Skeletal muscle tissue (tissue), 4 donors: Measurements from ENCODE around the gene NIPAL1. TPM values are rescaled to one million over a fixed set of nuclear protein-coding genes. Genes with fewer than 3 reads are reported as not detected.

Source experiments
- H3K27ac ChIP-seq: one replicate; pipeline ENCODE4 v1.7.0; 2013; ENCODE audit warnings: mild to moderate bottlenecking, low read depth, low read length, inconsistent platforms
- H3K27me3 ChIP-seq, 3 donors: one replicate each; pipeline ENCODE4 v1.7.0; 2013; ENCODE audit warnings: low read length in 3 of 3; ENCODE audit not compliant: control insufficient read depth in 3 of 3, insufficient read depth in 3 of 3
- H3K36me3 ChIP-seq, 3 donors: one replicate each; pipeline ENCODE4 v1.7.0; 2013; ENCODE audit warnings: low read length in 3 of 3; ENCODE audit not compliant: control insufficient read depth in 3 of 3, insufficient read depth in 3 of 3
- H3K4me1 ChIP-seq, 3 donors: one replicate each; pipeline ENCODE4 v1.7.0; 2013; ENCODE audit warnings: low read length in 3 of 3, mild to moderate bottlenecking in 3 of 3; ENCODE audit not compliant: control insufficient read depth in 3 of 3, insufficient read depth in 3 of 3
- H3K4me3 ChIP-seq, 3 donors: one replicate each; pipeline ENCODE4 v1.7.0; 2013; ENCODE audit warnings: low read length in 3 of 3
- H3K9ac ChIP-seq, 3 donors: one replicate each; pipeline ENCODE4 v1.7.0; 2013; ENCODE audit warnings: low read length in 3 of 3, mild to moderate bottlenecking in 3 of 3, moderate library complexity in 2 of 3, low read depth in 1 of 3
- H3K9me3 ChIP-seq, 3 donors: one replicate each; pipeline ENCODE4 v1.7.0; 2013; ENCODE audit warnings: low read length in 3 of 3; ENCODE audit not compliant: control insufficient read depth in 3 of 3
- total RNA-seq: library from RNA; depleted of rRNA; stranded (reverse); fragments of >200 nt; gene quantifications from one replicate; pipeline ENCODE4 v1.2.3, GENCODE V29; 2014
- donor health status: Osteomylitis.

Gene NIPAL1
- total RNA-seq, 1 donor from 2014 or later: 1.0 TPM

- Histone ChIP-seq H3K27me3 (no peaks in the 10 kb centered on the region), H3K4me1 (peaks cover 2 to 13% (median 7%) of the 10 kb centered on the region in 3 donors), H3K9me3 (no peaks in the 10 kb centered on the region)
Measured at GRCh38 chr4:48035952-48036351, 19.4 kb downstream of the NIPAL1 start.

GRCh38 chr4:48037117-48037462 is 20.5 kb downstream of the NIPAL1 start:
- no peaks in the 10 kb centered on the region for H3K36me3 ChIP-seq
- H3K4me1 ChIP-seq: peaks cover 2 to 13% (median 7%) of the 10 kb centered on the region in 3 donors
- no peak overlapping the region for H3K4me3 ChIP-seq
- H3K9ac ChIP-seq: no peak overlapping the region
- H3K27ac ChIP-seq: no peak overlapping the region
- H3K9me3 ChIP-seq: no peaks in the 10 kb centered on the region
- no peaks in the 10 kb centered on the region for H3K27me3 ChIP-seq

More at GRCh38 chr4:48035952-48036351, 19.4 kb downstream of the NIPAL1 start:
- Histone ChIP-seq H3K9ac (no peak overlapping the region), H3K4me3 (no peak overlapping the region), H3K36me3 (no peaks in the 10 kb centered on the region), H3K27ac (no peak overlapping the region)

- peaks cover 0 to 7% (median 2%) of the 10 kb centered on the region in 3 donors for H3K4me1 ChIP-seq
- H3K27ac ChIP-seq: no peak overlapping the region
Measured at GRCh38 chr4:48038666-48039065, 22.1 kb downstream of the NIPAL1 start.

GRCh38 chr4:48039561-48039960 is 23.0 kb downstream of the NIPAL1 start:
- Histone ChIP-seq H3K27ac (no peak overlapping the region), H3K36me3 (no peaks in the 10 kb centered on the region), H3K4me1 (peaks cover 0 to 7% (median 2%) of the 10 kb centered on the region in 3 donors), H3K9ac (no peak overlapping the region), H3K9me3 (no peaks in the 10 kb centered on the region), H3K4me3 (no peak overlapping the region), H3K27me3 (no peaks in the 10 kb centered on the region)

More at GRCh38 chr4:48038666-48039065, 22.1 kb downstream of the NIPAL1 start:
- Histone ChIP-seq H3K36me3 (no peaks in the 10 kb centered on the region), H3K4me3 (no peak overlapping the region), H3K9ac (no peak overlapping the region), H3K9me3 (no peaks in the 10 kb centered on the region), H3K27me3 (no peaks in the 10 kb centered on the region)

GRCh38 chr4:48041535-48042137 is 25.1 kb downstream of the NIPAL1 start:
- Histone ChIP-seq H3K4me1 (peaks cover 5 to 7% (median 6%) of the 10 kb centered on the region in 3 donors), H3K4me3 (no peak overlapping the region), H3K9ac (no peak overlapping the region), H3K36me3 (no peaks in the 10 kb centered on the region), H3K27ac (no peak overlapping the region), H3K9me3 (no peaks in the 10 kb centered on the region), H3K27me3 (no peaks in the 10 kb centered on the region)

GRCh38 chr4:48042979-48043461 is 26.4 kb downstream of the NIPAL1 start:
- no peak overlapping the region for H3K4me3 ChIP-seq
- no peaks in the 10 kb centered on the region for H3K27me3 ChIP-seq
- H3K4me1 ChIP-seq: peaks cover 19% of the 10 kb centered on the region in 3 donors
- peak overlapping the region in 1 of 3 donors; percentile 0 for H3K9ac ChIP-seq
- H3K9me3 ChIP-seq: no peaks in the 10 kb centered on the region
- no peak overlapping the region for H3K27ac ChIP-seq
- H3K36me3 ChIP-seq: no peaks in the 10 kb centered on the region

- no peaks in the 10 kb centered on the region for H3K9me3 ChIP-seq
- peaks cover 20 to 23% (median 22%) of the 10 kb centered on the region in 3 donors for H3K4me1 ChIP-seq
- no peak overlapping the region for H3K4me3 ChIP-seq
- H3K36me3 ChIP-seq: no peaks in the 10 kb centered on the region
- H3K9ac ChIP-seq: no peak overlapping the region
- no peaks in the 10 kb centered on the region for H3K27me3 ChIP-seq
- no peak overlapping the region for H3K27ac ChIP-seq
Measured at GRCh38 chr4:48043504-48043903, 26.9 kb downstream of the NIPAL1 start.

GRCh38 chr4:48044298-48044697 is 27.7 kb downstream of the NIPAL1 start:
- no peak overlapping the region for H3K4me3 ChIP-seq
- H3K9me3 ChIP-seq: no peaks in the 10 kb centered on the region
- no peak overlapping the region for H3K27ac ChIP-seq
- no peak overlapping the region for H3K9ac ChIP-seq
- no peaks in the 10 kb centered on the region for H3K36me3 ChIP-seq
- H3K27me3 ChIP-seq: no peaks in the 10 kb centered on the region
- H3K4me1 ChIP-seq: peaks cover 20 to 23% (median 22%) of the 10 kb centered on the region in 3 donors

GRCh38 chr4:48046059-48046458 is 29.5 kb downstream of the NIPAL1 start:
- H3K4me3 ChIP-seq: no peak overlapping the region
- no peaks in the 10 kb centered on the region for H3K9me3 ChIP-seq
- H3K4me1 ChIP-seq: peaks cover 20 to 23% (median 22%) of the 10 kb centered on the region in 3 donors
- no peaks in the 10 kb centered on the region for H3K27me3 ChIP-seq
- no peak overlapping the region for H3K27ac ChIP-seq
- no peaks in the 10 kb centered on the region for H3K36me3 ChIP-seq
- no peak overlapping the region for H3K9ac ChIP-seq

- Histone ChIP-seq H3K9me3 (no peaks in the 10 kb centered on the region), H3K4me3 (peak overlapping the region; percentile 38 to 52 (median 48)), H3K27me3 (no peaks in the 10 kb centered on the region), H3K27ac (no peak overlapping the region), H3K9ac (peak overlapping the region in 1 of 3 donors; percentile 3), H3K4me1 (peaks cover 20 to 23% (median 22%) of the 10 kb centered on the region in 3 donors), H3K36me3 (no peaks in the 10 kb centered on the region)
Measured at GRCh38 chr4:48047421-48047844, 30.9 kb downstream of the NIPAL1 start.
